NT2/D1 (cell line): ENCODE results near the gene OCIAD1.

Experiments used
- SUZ12 ChIP-seq: IDR thresholded peaks from 2 replicates; pipeline ENCODE4 v1.6.1; 2011; ENCODE audit not compliant: insufficient read length, insufficient read depth; ENCODE audit errors: extremely low read depth
- YY1 ChIP-seq: IDR thresholded peaks from 2 replicates; pipeline ENCODE4 v1.6.1; 2011; ENCODE audit not compliant: insufficient read length, insufficient read depth
- ZNF274 ChIP-seq: IDR thresholded peaks from 2 replicates; pipeline ENCODE4 v1.6.1; 2011; ENCODE audit warnings: mild to moderate bottlenecking, low read depth, low read length

- TF ChIP-seq YY1 (no peak), ZNF274 (no peak), SUZ12 (no peak)
Observed at GRCh38 chr4:48905363-48906015, 74.6 kb downstream of the OCIAD1 start.
